OCI-LY7 (cell line): ENCODE data around the gene QKI. TPM values are rescaled to one million over a fixed set of nuclear protein-coding genes. Genes with fewer than 3 reads are reported as not detected.

Experiments
- BruUV-seq: library from RNA; stranded (reverse); fragments of 400-500 nt; replicated peaks from 2 replicates; lab custom pipeline; 2021; lab: Mats Ljungman, UMichigan
- CTCF ChIA-PET: fragments of 300-600 bp; sonication (Branson Sonifier 250); formaldehyde crosslinking; loops from one replicate; lab custom pipeline; 2022; ENCODE audit warnings: antibody characterized with exemption; ENCODE audit not compliant: unreplicated experiment; lab: Charles Lee
- POLR2A ChIA-PET: fragments of 300-600 bp; sonication (Branson Sonifier 250); formaldehyde crosslinking; loops from one replicate; lab custom pipeline; 2022; ENCODE audit warnings: antibody characterized with exemption; lab: Charles Lee
- DNase-seq: peaks from one replicate; pipeline ENCODE4 v3.0.0-alpha.2; 2015; ENCODE audit warnings: low spot score
- H2AFZ ChIP-seq: fragments of 200-600 bp; sonication (generic), shearing (Covaris generic); 2 replicates; pipeline ENCODE4 v1.6.1; 2014; ENCODE audit warnings: mild to moderate bottlenecking, antibody characterized with exemption, low read length, moderate library complexity
- H3K27ac ChIP-seq: fragments of 200-600 bp; sonication (generic); 2 replicates; pipeline ENCODE4 v1.5.1; 2014; ENCODE audit warnings: mixed run types, low read depth, mild to moderate bottlenecking, moderate library complexity, low read length, inconsistent platforms; ENCODE audit not compliant: poor library complexity, severe bottlenecking
- H3K36me3 ChIP-seq: fragments of 200-600 bp; sonication (generic); 2 replicates; pipeline ENCODE4 v1.6.1; 2014; ENCODE audit warnings: mild to moderate bottlenecking, antibody characterized with exemption, low read length, moderate library complexity, mixed read lengths; ENCODE audit not compliant: insufficient read depth
- H3K4me1 ChIP-seq: fragments of 200-600 bp; sonication (generic); 2 replicates; pipeline ENCODE4 v1.5.1; 2014; ENCODE audit warnings: mild to moderate bottlenecking, low read length; ENCODE audit not compliant: insufficient read depth, poor library complexity, severe bottlenecking
- H3K4me2 ChIP-seq: fragments of 200-600 bp; sonication (generic); 2 replicates; pipeline ENCODE4 v1.6.1; 2014; ENCODE audit warnings: mild to moderate bottlenecking, low read length
- H3K4me3 ChIP-seq: fragments of 200-600 bp; sonication (generic); 2 replicates; pipeline ENCODE4 v1.5.1; 2014; ENCODE audit warnings: mild to moderate bottlenecking, low read depth, low read length; ENCODE audit not compliant: poor library complexity, severe bottlenecking
- H3K79me2 ChIP-seq: fragments of 200-600 bp; sonication (generic); 2 replicates; pipeline ENCODE4 v1.6.1; 2016; ENCODE audit warnings: low read depth, mild to moderate bottlenecking, low read length, moderate library complexity, mixed read lengths; ENCODE audit not compliant: insufficient read depth
- H3K9me2 ChIP-seq: fragments of 200-600 bp; sonication (generic); 2 replicates; pipeline ENCODE4 v1.6.1; 2016; ENCODE audit warnings: mild to moderate bottlenecking, low read length, mixed read lengths; ENCODE audit not compliant: insufficient read depth
- H3K9me3 ChIP-seq: fragments of 200-600 bp; sonication (generic); 2 replicates; pipeline ENCODE4 v1.6.1; 2014; ENCODE audit warnings: mild to moderate bottlenecking, mixed run types, low read length, mixed read lengths
- H4K20me1 ChIP-seq: fragments of 200-600 bp; sonication (generic); 2 replicates; pipeline ENCODE4 v1.6.1; 2014; ENCODE audit warnings: mild to moderate bottlenecking, antibody characterized with exemption, low read length, moderate library complexity, mixed read lengths; ENCODE audit not compliant: insufficient read depth
- EZH2phosphoT487 ChIP-seq: fragments of 200-600 bp; sonication (generic); IDR thresholded peaks from 2 replicates; pipeline ENCODE4 v1.6.1; 2018; ENCODE audit warnings: low read depth, borderline replicate concordance, mild to moderate bottlenecking, mixed run types, antibody characterized with exemption, low read length, moderate library complexity, mixed read lengths
- intact Hi-C: fragments of 100-400 bp; cut with micrococcal nuclease; formaldehyde crosslinking; loops from one replicate; pipeline ENCODE4 v1.10.0; 2022; ENCODE audit not compliant: unreplicated experiment
- total RNA-seq, 2 experiments: library from RNA; depleted of rRNA in 1 of 2; stranded (reverse); fragments of >200 nt in 1 of 2; shearing (Covaris generic) in 1 of 2; gene quantifications; 2 replicates each; pipeline ENCODE4 v1.2.3, GENCODE V29; 2014 to 2022
- TF ChIP-seq, protein P1 (sequence below): fragments of 200-600 bp; sonication (generic); conservative IDR thresholded peaks from 2 replicates; pipeline ENCODE4 v1.5.1; 2014; ENCODE audit warnings: mild to moderate bottlenecking, antibody characterized with exemption, low read length, moderate library complexity, mixed read lengths

The QKI gene
- total RNA-seq, 2 experiments from 2014 or later: 55.4 to 74.5 TPM

- no peaks in the 10 kb centered on the region for H3K79me2 ChIP-seq
- intact Hi-C loops: no loop called here
- no peak overlapping the region for H3K27ac ChIP-seq
- H4K20me1 ChIP-seq: no peaks in the 10 kb centered on the region
- ChIA-PET CTCF (no interaction called here), POLR2A (no interaction called here)
- DNase-seq: no peak
- H3K4me2 ChIP-seq: no peak overlapping the region
- no peaks in the 10 kb centered on the region for H3K9me2 ChIP-seq
- no peak for TF ChIP-seq EZH2phosphoT487
- TF ChIP-seq, protein P1, sequence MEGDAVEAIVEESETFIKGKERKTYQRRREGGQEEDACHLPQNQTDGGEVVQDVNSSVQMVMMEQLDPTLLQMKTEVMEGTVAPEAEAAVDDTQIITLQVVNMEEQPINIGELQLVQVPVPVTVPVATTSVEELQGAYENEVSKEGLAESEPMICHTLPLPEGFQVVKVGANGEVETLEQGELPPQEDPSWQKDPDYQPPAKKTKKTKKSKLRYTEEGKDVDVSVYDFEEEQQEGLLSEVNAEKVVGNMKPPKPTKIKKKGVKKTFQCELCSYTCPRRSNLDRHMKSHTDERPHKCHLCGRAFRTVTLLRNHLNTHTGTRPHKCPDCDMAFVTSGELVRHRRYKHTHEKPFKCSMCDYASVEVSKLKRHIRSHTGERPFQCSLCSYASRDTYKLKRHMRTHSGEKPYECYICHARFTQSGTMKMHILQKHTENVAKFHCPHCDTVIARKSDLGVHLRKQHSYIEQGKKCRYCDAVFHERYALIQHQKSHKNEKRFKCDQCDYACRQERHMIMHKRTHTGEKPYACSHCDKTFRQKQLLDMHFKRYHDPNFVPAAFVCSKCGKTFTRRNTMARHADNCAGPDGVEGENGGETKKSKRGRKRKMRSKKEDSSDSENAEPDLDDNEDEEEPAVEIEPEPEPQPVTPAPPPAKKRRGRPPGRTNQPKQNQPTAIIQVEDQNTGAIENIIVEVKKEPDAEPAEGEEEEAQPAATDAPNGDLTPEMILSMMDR: no peak
- no peaks in the 10 kb centered on the region for H3K36me3 ChIP-seq
- H2AFZ ChIP-seq: no peak overlapping the region
- no peaks in the 10 kb centered on the region for H3K9me3 ChIP-seq
- no peaks in the 10 kb centered on the region for H3K4me1 ChIP-seq
- no peak overlapping the region for H3K4me3 ChIP-seq
- no TSS peak for BruUV-seq
These were observed 28.1 kb upstream of the QKI start for GRCh38 chr6:163386329-163386908.

GRCh38 chr6:163387317-163387716 lies 27.2 kb upstream of the QKI start:
- ChIA-PET CTCF (no interaction called here), POLR2A (interaction anchor here (0.6 kb wide), 1 partner anchor 138 kb away, joined by 3 read pairs; no protein-coding TSS in a partner anchor)
- intact Hi-C loops: no loop called here
- TF ChIP-seq, protein P1: no peak
- no peak for TF ChIP-seq EZH2phosphoT487
- no peak for DNase-seq
- Histone ChIP-seq H3K27ac (no peak overlapping the region), H3K36me3 (no peaks in the 10 kb centered on the region), H3K9me2 (no peaks in the 10 kb centered on the region), H4K20me1 (no peaks in the 10 kb centered on the region), H3K79me2 (no peaks in the 10 kb centered on the region), H2AFZ (no peak overlapping the region), H3K4me2 (no peak overlapping the region), H3K4me3 (no peak overlapping the region), H3K9me3 (no peaks in the 10 kb centered on the region), H3K4me1 (no peaks in the 10 kb centered on the region)
- no TSS peak for BruUV-seq

GRCh38 chr6:163389354-163389753 lies 25.2 kb upstream of the QKI start:
- Histone ChIP-seq H3K9me2 (no peaks in the 10 kb centered on the region), H2AFZ (no peak overlapping the region), H4K20me1 (no peaks in the 10 kb centered on the region), H3K4me3 (no peak overlapping the region), H3K79me2 (no peaks in the 10 kb centered on the region), H3K9me3 (no peaks in the 10 kb centered on the region), H3K4me1 (no peaks in the 10 kb centered on the region), H3K4me2 (no peak overlapping the region), H3K27ac (no peak overlapping the region), H3K36me3 (no peaks in the 10 kb centered on the region)
- no peak for DNase-seq
- intact Hi-C loops: no loop called here
- TF ChIP-seq EZH2phosphoT487: no peak
- TF ChIP-seq, protein P1: no peak
- POLR2A ChIA-PET: no interaction called here
- no TSS peak for BruUV-seq
- CTCF ChIA-PET: no interaction called here
